Measurements from ENCODE around the gene FAM193B.

DNA sequence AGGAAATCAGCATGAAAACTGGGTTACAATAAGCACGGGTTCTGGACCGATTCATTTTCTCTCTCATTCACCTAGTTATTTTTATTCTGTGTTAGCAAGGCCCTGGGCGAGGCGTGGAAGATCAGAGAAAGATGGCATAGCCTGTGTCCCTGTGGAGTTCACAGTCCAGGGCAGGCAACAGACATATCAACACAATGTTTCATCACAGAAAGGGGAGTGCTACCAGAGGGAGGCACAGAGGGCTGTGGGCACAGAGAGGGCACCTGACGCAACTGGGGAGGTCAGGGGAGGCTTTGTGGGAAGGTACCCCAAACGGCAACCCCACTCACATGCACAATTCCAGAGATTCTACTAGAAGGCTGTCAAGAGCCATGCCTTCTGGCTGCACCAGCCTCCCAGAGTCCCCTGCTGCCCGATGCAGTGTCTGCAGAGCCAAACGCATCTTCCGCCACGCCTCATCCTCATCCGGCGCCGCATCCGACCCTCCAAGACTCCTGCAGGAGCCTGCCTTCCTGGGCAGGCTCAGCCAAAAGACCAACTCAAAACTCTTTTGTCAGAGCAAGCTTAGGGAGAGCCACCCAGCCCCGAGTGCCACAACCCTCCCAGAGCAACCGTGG, 1.4 kb downstream of the FAM193B start:
- TF ChIP-seq CTCF (IDR thresholded peaks at IDR 0.05) (no peak), POLR2AphosphoS5 (IDR thresholded peaks at IDR 0.05) (no peak), POLR2A (IDR thresholded peaks at IDR 0.05) (no peak)

Measured in sigmoid colon (tissue), 4 donors.